OCI-LY7 (cell line): ENCODE data around the gene PARM1. TPM values are rescaled to one million over a fixed set of nuclear protein-coding genes. Genes with fewer than 3 reads are reported as not detected.

Source experiments
- BruUV-seq: library from RNA; stranded (reverse); fragments of 400-500 nt; replicated peaks from 2 replicates; lab custom pipeline; 2021; lab: Mats Ljungman, UMichigan
- CTCF ChIA-PET: fragments of 300-600 bp; sonication (Branson Sonifier 250); formaldehyde crosslinking; loops from one replicate; lab custom pipeline; 2022; ENCODE audit warnings: antibody characterized with exemption; ENCODE audit not compliant: unreplicated experiment; lab: Charles Lee
- POLR2A ChIA-PET: fragments of 300-600 bp; sonication (Branson Sonifier 250); formaldehyde crosslinking; loops from one replicate; lab custom pipeline; 2022; ENCODE audit warnings: antibody characterized with exemption; lab: Charles Lee
- DNase-seq: peaks from one replicate; pipeline ENCODE4 v3.0.0-alpha.2; 2015; ENCODE audit warnings: low spot score
- H2AFZ ChIP-seq: fragments of 200-600 bp; sonication (generic), shearing (Covaris generic); 2 replicates; pipeline ENCODE4 v1.6.1; 2014; ENCODE audit warnings: mild to moderate bottlenecking, antibody characterized with exemption, low read length, moderate library complexity
- H3K27ac ChIP-seq: fragments of 200-600 bp; sonication (generic); 2 replicates; pipeline ENCODE4 v1.5.1; 2014; ENCODE audit warnings: mixed run types, low read depth, mild to moderate bottlenecking, moderate library complexity, low read length, inconsistent platforms; ENCODE audit not compliant: poor library complexity, severe bottlenecking
- H3K36me3 ChIP-seq: fragments of 200-600 bp; sonication (generic); 2 replicates; pipeline ENCODE4 v1.6.1; 2014; ENCODE audit warnings: mild to moderate bottlenecking, antibody characterized with exemption, low read length, moderate library complexity, mixed read lengths; ENCODE audit not compliant: insufficient read depth
- H3K4me1 ChIP-seq: fragments of 200-600 bp; sonication (generic); 2 replicates; pipeline ENCODE4 v1.5.1; 2014; ENCODE audit warnings: mild to moderate bottlenecking, low read length; ENCODE audit not compliant: insufficient read depth, poor library complexity, severe bottlenecking
- H3K4me2 ChIP-seq: fragments of 200-600 bp; sonication (generic); 2 replicates; pipeline ENCODE4 v1.6.1; 2014; ENCODE audit warnings: mild to moderate bottlenecking, low read length
- H3K4me3 ChIP-seq: fragments of 200-600 bp; sonication (generic); 2 replicates; pipeline ENCODE4 v1.5.1; 2014; ENCODE audit warnings: mild to moderate bottlenecking, low read depth, low read length; ENCODE audit not compliant: poor library complexity, severe bottlenecking
- H3K79me2 ChIP-seq: fragments of 200-600 bp; sonication (generic); 2 replicates; pipeline ENCODE4 v1.6.1; 2016; ENCODE audit warnings: low read depth, mild to moderate bottlenecking, low read length, moderate library complexity, mixed read lengths; ENCODE audit not compliant: insufficient read depth
- H3K9me2 ChIP-seq: fragments of 200-600 bp; sonication (generic); 2 replicates; pipeline ENCODE4 v1.6.1; 2016; ENCODE audit warnings: mild to moderate bottlenecking, low read length, mixed read lengths; ENCODE audit not compliant: insufficient read depth
- H3K9me3 ChIP-seq: fragments of 200-600 bp; sonication (generic); 2 replicates; pipeline ENCODE4 v1.6.1; 2014; ENCODE audit warnings: mild to moderate bottlenecking, mixed run types, low read length, mixed read lengths
- H4K20me1 ChIP-seq: fragments of 200-600 bp; sonication (generic); 2 replicates; pipeline ENCODE4 v1.6.1; 2014; ENCODE audit warnings: mild to moderate bottlenecking, antibody characterized with exemption, low read length, moderate library complexity, mixed read lengths; ENCODE audit not compliant: insufficient read depth
- CTCF ChIP-seq: fragments of 200-600 bp; sonication (generic); conservative IDR thresholded peaks from 2 replicates; pipeline ENCODE4 v1.5.1; 2014; ENCODE audit warnings: mild to moderate bottlenecking, antibody characterized with exemption, low read length, moderate library complexity, mixed read lengths
- EZH2phosphoT487 ChIP-seq: fragments of 200-600 bp; sonication (generic); IDR thresholded peaks from 2 replicates; pipeline ENCODE4 v1.6.1; 2018; ENCODE audit warnings: low read depth, borderline replicate concordance, mild to moderate bottlenecking, mixed run types, antibody characterized with exemption, low read length, moderate library complexity, mixed read lengths
- intact Hi-C: fragments of 100-400 bp; cut with micrococcal nuclease; formaldehyde crosslinking; loops from one replicate; pipeline ENCODE4 v1.10.0; 2022; ENCODE audit not compliant: unreplicated experiment
- total RNA-seq, 2 experiments: library from RNA; depleted of rRNA in 1 of 2; stranded (reverse); fragments of >200 nt in 1 of 2; shearing (Covaris generic) in 1 of 2; gene quantifications; 2 replicates each; pipeline ENCODE4 v1.2.3, GENCODE V29; 2014 to 2022

The PARM1 gene
- total RNA-seq, 2 experiments from 2014 or later: not detected

GRCh38 chr4:74941123-74941522 lies 8.2 kb downstream of the PARM1 start:
- no peaks in the 10 kb centered on the region for H3K79me2 ChIP-seq

GRCh38 chr4:74942251-74942917 lies 9.5 kb downstream of the PARM1 start:
- no peak for TF ChIP-seq CTCF
- no peak for TF ChIP-seq EZH2phosphoT487
- H3K4me1 ChIP-seq: no peaks in the 10 kb centered on the region
- no peaks in the 10 kb centered on the region for H3K79me2 ChIP-seq
- no peaks in the 10 kb centered on the region for H4K20me1 ChIP-seq
- no peak overlapping the region for H2AFZ ChIP-seq
- no peaks in the 10 kb centered on the region for H3K9me3 ChIP-seq
- no peak overlapping the region for H3K4me2 ChIP-seq
- H3K36me3 ChIP-seq: no peaks in the 10 kb centered on the region
- ChIA-PET POLR2A (no interaction called here), CTCF (no interaction called here)
- BruUV-seq: no TSS peak
- H3K27ac ChIP-seq: no peak overlapping the region
- intact Hi-C loops: no loop called here
- H3K9me2 ChIP-seq: peaks cover 3% of the 10 kb centered on the region; the same call in 1 of the 2 replicates
- DNase-seq: no peak
- H3K4me3 ChIP-seq: no peak overlapping the region

More at GRCh38 chr4:74941123-74941522, 8.2 kb downstream of the PARM1 start:
- no peak overlapping the region for H2AFZ ChIP-seq
- no peak for TF ChIP-seq EZH2phosphoT487
- no peak for TF ChIP-seq CTCF
- no TSS peak for BruUV-seq
- no peak overlapping the region for H3K27ac ChIP-seq
- H3K9me2 ChIP-seq: no peaks in the 10 kb centered on the region
- intact Hi-C loops: no loop called here
- ChIA-PET CTCF (no interaction called here), POLR2A (no interaction called here)
- no peaks in the 10 kb centered on the region for H3K9me3 ChIP-seq
- no peak overlapping the region for H3K4me3 ChIP-seq
- no peak for DNase-seq
- H4K20me1 ChIP-seq: no peaks in the 10 kb centered on the region
- no peaks in the 10 kb centered on the region for H3K36me3 ChIP-seq
- no peaks in the 10 kb centered on the region for H3K4me1 ChIP-seq
- no peak overlapping the region for H3K4me2 ChIP-seq

GRCh38 chr4:74942918-74943253 lies 10.0 kb downstream of the PARM1 start:
- no peaks in the 10 kb centered on the region for H3K4me1 ChIP-seq
- H3K27ac ChIP-seq: no peak overlapping the region
- TF ChIP-seq EZH2phosphoT487 (no peak), CTCF (no peak)
- POLR2A ChIA-PET: interaction anchor here (1.4 kb wide), 1 partner anchor 10 kb away, joined by 5 read pairs; no protein-coding TSS in a partner anchor
- no TSS peak for BruUV-seq
- no peaks in the 10 kb centered on the region for H3K79me2 ChIP-seq
- H2AFZ ChIP-seq: no peak overlapping the region
- intact Hi-C loops: no loop called here
- no peak for DNase-seq
- no peaks in the 10 kb centered on the region for H3K36me3 ChIP-seq
- H3K9me2 ChIP-seq: peaks cover 3% of the 10 kb centered on the region; the same call in 1 of the 2 replicates
- no peak overlapping the region for H3K4me2 ChIP-seq
- H3K4me3 ChIP-seq: no peak overlapping the region
- no peaks in the 10 kb centered on the region for H3K9me3 ChIP-seq
- CTCF ChIA-PET: no interaction called here
- H4K20me1 ChIP-seq: no peaks in the 10 kb centered on the region
